OCI-LY7 (cell line): ENCODE measurements around the gene PTPRM. TPM values are rescaled to one million over a fixed set of nuclear protein-coding genes. Genes with fewer than 3 reads are reported as not detected.

ENCODE experiments used
- BruUV-seq: library from RNA; stranded (reverse); fragments of 400-500 nt; replicated peaks from 2 replicates; lab custom pipeline; 2021; lab: Mats Ljungman, UMichigan
- CTCF ChIA-PET: fragments of 300-600 bp; sonication (Branson Sonifier 250); formaldehyde crosslinking; loops from one replicate; lab custom pipeline; 2022; ENCODE audit warnings: antibody characterized with exemption; ENCODE audit not compliant: unreplicated experiment; lab: Charles Lee
- POLR2A ChIA-PET: fragments of 300-600 bp; sonication (Branson Sonifier 250); formaldehyde crosslinking; loops from one replicate; lab custom pipeline; 2022; ENCODE audit warnings: antibody characterized with exemption; lab: Charles Lee
- DNase-seq: peaks from one replicate; pipeline ENCODE4 v3.0.0-alpha.2; 2015; ENCODE audit warnings: low spot score
- H2AFZ ChIP-seq: fragments of 200-600 bp; sonication (generic), shearing (Covaris generic); 2 replicates; pipeline ENCODE4 v1.6.1; 2014; ENCODE audit warnings: mild to moderate bottlenecking, antibody characterized with exemption, low read length, moderate library complexity
- H3K27ac ChIP-seq: fragments of 200-600 bp; sonication (generic); 2 replicates; pipeline ENCODE4 v1.5.1; 2014; ENCODE audit warnings: mixed run types, low read depth, mild to moderate bottlenecking, moderate library complexity, low read length, inconsistent platforms; ENCODE audit not compliant: poor library complexity, severe bottlenecking
- H3K36me3 ChIP-seq: fragments of 200-600 bp; sonication (generic); 2 replicates; pipeline ENCODE4 v1.6.1; 2014; ENCODE audit warnings: mild to moderate bottlenecking, antibody characterized with exemption, low read length, moderate library complexity, mixed read lengths; ENCODE audit not compliant: insufficient read depth
- H3K4me1 ChIP-seq: fragments of 200-600 bp; sonication (generic); 2 replicates; pipeline ENCODE4 v1.5.1; 2014; ENCODE audit warnings: mild to moderate bottlenecking, low read length; ENCODE audit not compliant: insufficient read depth, poor library complexity, severe bottlenecking
- H3K4me2 ChIP-seq: fragments of 200-600 bp; sonication (generic); 2 replicates; pipeline ENCODE4 v1.6.1; 2014; ENCODE audit warnings: mild to moderate bottlenecking, low read length
- H3K4me3 ChIP-seq: fragments of 200-600 bp; sonication (generic); 2 replicates; pipeline ENCODE4 v1.5.1; 2014; ENCODE audit warnings: mild to moderate bottlenecking, low read depth, low read length; ENCODE audit not compliant: poor library complexity, severe bottlenecking
- H3K79me2 ChIP-seq: fragments of 200-600 bp; sonication (generic); 2 replicates; pipeline ENCODE4 v1.6.1; 2016; ENCODE audit warnings: low read depth, mild to moderate bottlenecking, low read length, moderate library complexity, mixed read lengths; ENCODE audit not compliant: insufficient read depth
- H3K9me2 ChIP-seq: fragments of 200-600 bp; sonication (generic); 2 replicates; pipeline ENCODE4 v1.6.1; 2016; ENCODE audit warnings: mild to moderate bottlenecking, low read length, mixed read lengths; ENCODE audit not compliant: insufficient read depth
- H3K9me3 ChIP-seq: fragments of 200-600 bp; sonication (generic); 2 replicates; pipeline ENCODE4 v1.6.1; 2014; ENCODE audit warnings: mild to moderate bottlenecking, mixed run types, low read length, mixed read lengths
- H4K20me1 ChIP-seq: fragments of 200-600 bp; sonication (generic); 2 replicates; pipeline ENCODE4 v1.6.1; 2014; ENCODE audit warnings: mild to moderate bottlenecking, antibody characterized with exemption, low read length, moderate library complexity, mixed read lengths; ENCODE audit not compliant: insufficient read depth
- CTCF ChIP-seq: fragments of 200-600 bp; sonication (generic); conservative IDR thresholded peaks from 2 replicates; pipeline ENCODE4 v1.5.1; 2014; ENCODE audit warnings: mild to moderate bottlenecking, antibody characterized with exemption, low read length, moderate library complexity, mixed read lengths
- EZH2phosphoT487 ChIP-seq: fragments of 200-600 bp; sonication (generic); IDR thresholded peaks from 2 replicates; pipeline ENCODE4 v1.6.1; 2018; ENCODE audit warnings: low read depth, borderline replicate concordance, mild to moderate bottlenecking, mixed run types, antibody characterized with exemption, low read length, moderate library complexity, mixed read lengths
- intact Hi-C: fragments of 100-400 bp; cut with micrococcal nuclease; formaldehyde crosslinking; loops from one replicate; pipeline ENCODE4 v1.10.0; 2022; ENCODE audit not compliant: unreplicated experiment
- total RNA-seq, 2 experiments: library from RNA; depleted of rRNA in 1 of 2; stranded (reverse); fragments of >200 nt in 1 of 2; shearing (Covaris generic) in 1 of 2; gene quantifications; 2 replicates each; pipeline ENCODE4 v1.2.3, GENCODE V29; 2014 to 2022

Gene PTPRM
- total RNA-seq, 2 experiments from 2014 or later = not detected

DNA sequence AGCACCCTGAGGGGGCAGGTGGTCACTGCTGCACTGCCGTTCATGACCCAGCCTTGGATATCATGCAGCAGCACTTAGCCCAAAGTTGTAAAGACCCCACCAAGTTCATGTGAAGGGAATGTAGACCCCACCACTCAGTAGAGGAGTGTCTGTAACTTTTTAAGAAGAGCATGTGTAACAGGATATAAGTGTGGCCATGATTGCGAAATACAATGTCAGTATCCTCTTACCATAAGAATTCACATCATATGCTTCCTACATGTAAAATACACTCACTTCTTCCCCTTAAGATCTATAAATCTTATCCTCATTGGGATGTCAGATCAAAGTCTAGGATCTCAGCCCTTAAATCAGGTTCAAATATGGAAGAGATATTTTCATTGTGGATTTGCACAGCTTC lies 276.9 kb downstream of the PTPRM start:
- H3K4me3 ChIP-seq = no peak overlapping the region
- POLR2A ChIA-PET = no interaction called here
- H3K9me2 ChIP-seq = no peaks in the 10 kb centered on the region
- CTCF ChIA-PET = no interaction called here
- H2AFZ ChIP-seq = no peak overlapping the region
- no peak for DNase-seq
- no peak for TF ChIP-seq CTCF
- no TSS peak for BruUV-seq
- H3K4me1 ChIP-seq = no peaks in the 10 kb centered on the region
- intact Hi-C loops = no loop called here
- H3K4me2 ChIP-seq = no peak overlapping the region
- H3K9me3 ChIP-seq = no peaks in the 10 kb centered on the region
- H3K36me3 ChIP-seq = no peaks in the 10 kb centered on the region
- H3K27ac ChIP-seq = no peak overlapping the region
- H4K20me1 ChIP-seq = no peaks in the 10 kb centered on the region
- H3K79me2 ChIP-seq = no peaks in the 10 kb centered on the region

DNA sequence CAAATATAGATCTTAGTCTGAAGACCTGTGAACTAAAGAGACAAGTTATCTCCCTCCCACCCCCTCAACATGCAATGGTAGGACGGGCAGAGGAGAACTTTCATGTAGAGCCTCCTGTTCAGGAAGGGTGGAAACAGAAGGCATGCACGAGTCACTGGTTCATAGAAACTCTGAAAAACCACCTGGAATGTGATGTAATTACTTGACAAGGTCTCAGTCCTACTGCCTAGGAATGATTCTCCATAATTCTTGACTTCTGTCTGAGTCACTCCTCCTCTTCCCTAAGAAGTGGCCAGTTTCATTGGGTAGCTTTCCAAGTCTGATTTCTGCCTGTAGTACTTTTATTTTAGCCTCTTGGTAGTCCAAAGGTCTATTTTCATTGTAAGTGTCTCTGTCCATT lies 277.3 kb downstream of the PTPRM start:
- no TSS peak for BruUV-seq
- H3K36me3 ChIP-seq = no peaks in the 10 kb centered on the region
- no peaks in the 10 kb centered on the region for H3K79me2 ChIP-seq
- intact Hi-C loops = no loop called here
- H4K20me1 ChIP-seq = no peaks in the 10 kb centered on the region
- H3K9me2 ChIP-seq = no peaks in the 10 kb centered on the region
- H3K4me1 ChIP-seq = no peaks in the 10 kb centered on the region
- DNase-seq = no peak
- no peaks in the 10 kb centered on the region for H3K9me3 ChIP-seq
- no peak overlapping the region for H3K4me3 ChIP-seq
- no peak overlapping the region for H3K27ac ChIP-seq
- ChIA-PET CTCF (no interaction called here), POLR2A (no interaction called here)
- H2AFZ ChIP-seq = no peak overlapping the region
- H3K4me2 ChIP-seq = no peak overlapping the region
- TF ChIP-seq CTCF (no peak), EZH2phosphoT487 (no peak)

DNA sequence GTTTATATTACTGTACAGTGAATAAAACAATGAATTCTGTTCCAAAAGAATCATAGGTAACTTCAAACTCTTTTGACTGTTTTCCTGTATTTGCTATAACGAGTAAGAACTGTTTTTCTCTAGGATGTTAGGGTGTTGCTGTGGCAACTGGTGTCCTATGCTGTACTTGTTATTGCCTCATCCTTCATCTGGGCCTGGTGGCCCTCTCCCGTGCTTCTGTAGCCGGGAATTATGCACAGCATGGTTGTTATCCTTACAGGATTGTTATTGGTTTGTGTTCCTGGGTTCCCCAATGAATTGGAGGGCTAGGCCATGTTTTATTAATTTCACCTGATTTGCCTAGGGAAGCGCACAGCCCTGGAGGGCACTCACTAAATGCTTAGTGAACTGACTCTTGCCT lies 279.2 kb downstream of the PTPRM start:
- POLR2A ChIA-PET = no interaction called here
- no peaks in the 10 kb centered on the region for H3K79me2 ChIP-seq
- H3K4me3 ChIP-seq = no peak overlapping the region
- no peak overlapping the region for H3K4me2 ChIP-seq
- DNase-seq = no peak
- no peak overlapping the region for H3K27ac ChIP-seq
- intact Hi-C loops = no loop called here
- no peak for TF ChIP-seq EZH2phosphoT487
- no peak for TF ChIP-seq CTCF
- H3K4me1 ChIP-seq = no peaks in the 10 kb centered on the region
- no TSS peak for BruUV-seq
- H4K20me1 ChIP-seq = no peaks in the 10 kb centered on the region
- CTCF ChIA-PET = no interaction called here
- no peaks in the 10 kb centered on the region for H3K36me3 ChIP-seq
- H3K9me2 ChIP-seq = no peaks in the 10 kb centered on the region
- H2AFZ ChIP-seq = no peak overlapping the region
- no peaks in the 10 kb centered on the region for H3K9me3 ChIP-seq
